GM18502 (cell line): Measurements from ENCODE around the gene KNTC1.
"Not testable (repeated sequence)": the region's sequence is repeated elsewhere in the genome, so short reads cannot be mapped to it uniquely, and the experiment has no call there.

Experiments
- ATAC-seq: cut with Tn5 transposase; IDR thresholded peaks from one replicate; pipeline ENCODE4 v1.9.1; 2021; ENCODE audit warnings: mild to moderate bottlenecking; ENCODE audit not compliant: unreplicated experiment, poor library complexity

The KNTC1 gene

DNA sequence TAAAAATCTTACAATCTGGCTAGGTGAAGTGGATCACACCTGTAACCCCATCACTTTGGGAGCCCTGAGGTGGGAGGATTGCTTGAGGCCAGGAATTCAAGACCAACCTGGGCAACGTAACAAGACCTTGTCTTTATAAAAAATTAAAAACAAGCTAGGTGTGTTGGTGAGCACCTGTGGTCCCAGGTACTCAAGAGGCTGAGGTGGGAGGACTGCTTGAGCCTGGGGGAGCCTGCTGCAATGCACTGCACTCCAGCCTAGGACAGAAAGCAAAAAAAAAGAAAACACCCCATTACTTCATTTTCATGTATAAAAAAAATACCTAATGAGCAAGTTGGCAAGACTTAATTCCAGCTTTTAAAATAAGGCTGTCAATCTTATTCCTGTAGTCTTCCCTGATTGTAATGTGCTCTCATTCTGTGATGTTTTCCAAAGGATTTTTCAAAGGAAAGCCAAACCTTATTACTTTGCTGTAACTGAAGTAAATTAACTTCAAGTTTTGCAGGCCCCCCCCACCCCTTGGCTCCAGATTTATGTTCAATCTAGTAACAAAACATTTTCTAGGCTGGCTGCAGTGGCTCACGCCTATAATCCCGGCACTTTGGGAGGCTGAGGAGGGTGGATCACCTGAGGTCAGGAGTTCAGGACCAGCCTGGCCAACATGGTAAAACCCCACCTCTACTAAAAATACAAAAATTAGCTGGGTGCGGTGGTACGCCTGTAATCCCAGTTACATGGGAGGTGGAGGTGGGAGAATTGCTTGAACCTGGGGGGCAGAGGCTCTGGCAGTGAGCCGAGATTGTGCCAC, 23.1 kb upstream of the KNTC1 start:
- ATAC-seq, result no peak

GRCh38 chr12:122505419-122506051, 21.5 kb upstream of the KNTC1 start:
- ATAC-seq, result no peak

- ATAC-seq, result no peak
These were observed 20.6 kb upstream of the KNTC1 start for GRCh38 chr12:122506393-122506938.

DNA sequence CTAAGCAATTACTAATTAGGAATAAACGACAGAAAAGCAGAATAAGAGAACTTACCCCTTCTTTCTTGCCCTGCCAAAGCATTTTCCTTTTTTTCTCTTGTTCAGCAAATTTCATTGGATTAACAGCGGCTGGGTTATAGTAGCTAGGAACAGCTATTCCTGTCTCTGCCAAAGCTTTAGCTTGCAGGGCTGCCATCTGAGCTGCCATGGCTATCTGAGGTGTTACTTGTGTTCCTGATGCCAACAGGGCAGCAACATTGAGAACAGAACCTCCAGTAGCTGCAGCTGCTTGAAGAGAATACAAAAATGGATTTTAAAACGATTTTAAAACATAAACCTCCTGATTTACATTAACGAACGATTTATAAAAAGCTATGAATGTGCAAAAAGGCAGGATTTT, 18.9 kb upstream of the KNTC1 start:
- ATAC-seq, result no peak

DNA sequence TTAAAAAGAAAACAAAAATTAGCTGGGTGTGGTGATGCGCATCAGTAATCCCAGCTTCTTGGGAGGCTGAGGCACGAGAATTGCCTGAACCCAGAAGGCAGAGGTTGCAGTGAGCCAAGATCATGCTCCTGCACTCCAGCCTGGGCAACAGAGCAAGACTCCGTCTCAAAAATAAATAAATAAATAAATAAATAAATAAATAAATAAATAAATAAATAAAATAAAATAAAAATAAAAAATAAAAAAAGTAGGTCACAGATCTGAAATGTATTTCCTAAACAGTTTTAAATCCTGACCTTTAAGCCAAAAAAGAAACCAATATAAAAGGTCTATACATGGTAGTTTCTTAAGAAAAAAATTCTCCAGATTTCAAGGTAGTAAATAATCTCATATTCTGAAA, 14.0 kb upstream of the KNTC1 start:
- not testable (repeated sequence) for ATAC-seq

DNA sequence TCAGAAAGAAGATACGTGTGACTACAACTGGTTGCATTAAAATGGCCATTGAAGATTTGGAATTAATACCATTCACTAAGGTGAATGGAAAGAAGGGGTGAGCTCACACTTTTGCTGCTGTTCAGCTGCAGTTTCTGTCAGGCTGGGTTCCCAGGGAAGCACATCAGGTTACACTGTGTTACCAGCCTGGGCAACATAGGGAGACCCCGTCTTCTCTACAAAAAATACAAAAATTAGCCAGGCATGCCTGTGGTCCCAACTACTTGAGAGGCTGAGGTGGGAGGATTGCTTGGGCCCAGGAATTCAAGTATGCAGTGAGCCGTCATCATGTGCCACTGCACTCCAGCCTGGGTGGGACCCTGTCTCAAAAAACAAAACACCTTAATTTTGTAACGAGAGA, 13.4 kb upstream of the KNTC1 start:
- ATAC-seq, result no peak

DNA sequence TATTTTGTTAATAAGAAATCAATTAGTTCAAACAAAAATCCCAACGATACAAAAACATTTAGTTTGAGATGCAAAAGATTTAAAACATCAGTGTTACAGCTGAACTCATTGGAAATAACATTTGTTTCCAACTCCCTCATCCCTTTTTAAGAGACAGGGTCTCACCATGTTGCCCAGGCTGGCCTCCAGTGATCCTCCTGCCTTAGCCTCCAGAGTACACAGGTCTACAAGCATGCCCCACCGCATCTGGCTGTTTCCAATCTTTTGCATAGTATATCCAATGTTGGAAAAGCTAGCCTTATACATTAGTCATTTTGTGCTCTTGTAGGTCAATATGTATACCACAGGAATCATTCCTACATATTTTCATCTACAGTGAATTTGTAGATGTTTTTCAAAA, 11.8 kb upstream of the KNTC1 start:
- ATAC-seq, result no peak

DNA sequence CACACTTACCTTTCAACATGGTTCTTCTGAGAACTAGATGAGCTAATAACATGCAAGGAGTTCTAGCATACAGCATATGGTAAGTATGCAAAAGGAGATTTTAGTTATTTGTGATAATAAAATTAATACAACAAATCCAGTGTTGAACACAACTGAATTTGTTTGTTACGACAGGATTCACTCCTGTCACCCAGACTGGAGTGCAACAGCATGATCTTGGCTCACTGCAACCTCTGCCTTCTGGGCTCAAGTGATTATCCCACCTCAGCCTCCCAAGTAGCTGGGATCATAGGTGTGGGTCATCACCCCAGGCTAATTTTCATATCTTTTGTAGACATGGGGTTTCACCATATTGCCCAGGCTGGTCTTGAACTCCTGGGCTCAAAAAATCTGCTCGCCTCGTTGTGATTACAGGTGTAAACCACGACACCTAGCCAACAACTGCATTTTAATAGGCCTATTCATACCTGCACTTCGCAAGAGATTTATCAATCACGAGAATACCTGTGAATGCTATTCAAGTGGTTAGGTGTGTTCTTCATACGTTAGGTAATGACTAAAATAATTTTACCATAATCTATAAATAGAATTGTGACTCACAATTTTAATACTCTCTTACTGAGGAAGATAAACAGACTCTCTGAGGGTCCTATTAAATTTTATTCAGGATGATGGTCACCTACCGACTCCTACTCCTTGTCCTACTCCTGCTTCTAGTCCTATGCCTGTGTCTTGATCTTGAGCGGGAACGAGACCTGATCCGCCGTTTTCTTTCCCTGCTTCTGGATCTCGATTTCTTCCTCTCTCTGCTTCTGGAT, 10.3 kb upstream of the KNTC1 start:
- ATAC-seq, result no peak

DNA sequence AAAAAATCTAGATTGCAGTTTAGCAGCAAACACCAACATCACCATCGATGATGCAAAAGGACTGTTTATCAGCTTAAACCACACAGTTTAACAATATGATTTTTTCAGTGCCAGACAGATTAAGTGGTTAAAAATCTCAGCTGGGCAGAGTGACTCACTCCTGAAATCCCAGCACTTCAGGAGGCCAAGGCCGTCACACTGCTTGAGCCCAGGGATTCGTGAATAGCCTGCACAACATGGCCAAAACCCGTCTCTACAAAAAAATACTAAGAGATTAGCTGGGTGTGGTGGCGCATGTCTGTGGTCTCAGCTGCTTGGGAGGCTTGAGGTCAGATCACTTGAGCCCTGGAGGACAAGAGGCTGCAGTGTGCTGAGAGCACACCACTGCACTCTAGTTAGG, 9.2 kb upstream of the KNTC1 start:
- no peak for ATAC-seq

DNA sequence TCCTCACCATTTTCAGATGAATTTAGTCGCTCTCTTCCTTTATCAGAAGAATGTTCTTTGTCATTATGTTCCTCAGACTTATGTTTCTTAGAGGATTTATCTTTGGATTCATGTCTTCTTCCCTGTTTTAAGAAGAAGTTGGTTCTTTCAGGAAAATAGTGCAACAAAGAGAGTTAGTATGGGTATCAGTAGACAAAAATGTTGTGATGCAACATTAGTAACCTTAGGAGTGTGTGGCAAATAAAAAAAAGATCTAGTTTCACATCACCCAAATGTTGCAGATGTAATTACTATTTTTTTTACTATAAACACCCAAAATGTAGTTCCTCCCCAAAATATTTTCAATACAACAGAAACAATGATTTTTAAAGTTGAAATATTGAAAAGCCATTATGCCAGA, 8.1 kb upstream of the KNTC1 start:
- ATAC-seq, result no peak

- ATAC-seq, result no peak
These were observed 7.6 kb upstream of the KNTC1 start for GRCh38 chr12:122519418-122519817.

DNA sequence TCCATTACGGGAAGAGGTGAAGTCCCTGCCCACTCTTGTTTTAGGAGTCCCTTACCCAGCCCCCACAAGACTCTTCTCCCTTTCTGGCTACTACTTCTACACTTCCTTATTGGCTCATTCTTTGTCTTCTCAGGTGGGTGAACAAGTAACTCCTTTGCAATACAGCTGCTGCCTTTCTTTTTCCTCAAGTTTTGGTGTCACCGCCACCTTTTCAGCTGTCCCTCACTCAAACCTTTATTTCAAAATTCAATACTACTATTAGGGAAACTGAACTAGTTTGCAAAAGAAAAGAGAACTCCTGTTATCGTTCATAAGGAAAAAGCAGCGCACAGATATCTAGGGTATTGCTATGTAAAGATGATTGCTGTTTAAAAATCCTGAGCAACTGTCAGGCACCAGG, 6.4 kb upstream of the KNTC1 start:
- no peak for ATAC-seq

DNA sequence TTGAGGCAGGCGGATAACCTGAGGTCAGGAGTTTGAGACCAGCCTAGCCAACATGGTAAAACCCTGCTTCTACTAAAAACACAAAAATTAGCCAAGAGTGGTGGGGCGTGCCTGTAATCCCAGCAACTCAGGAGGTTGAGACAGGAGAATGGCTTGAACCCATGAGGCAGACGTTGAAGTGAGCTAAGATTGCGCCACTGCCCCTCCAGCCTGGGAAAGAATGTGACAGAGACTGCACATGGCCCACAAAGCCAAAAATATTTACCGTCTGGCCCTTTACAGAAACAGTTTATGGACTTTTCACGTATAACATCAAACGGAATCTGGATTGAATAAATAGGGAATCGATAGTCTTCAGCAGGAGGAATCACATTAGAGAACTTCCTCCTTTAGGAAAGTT, 3.8 kb upstream of the KNTC1 start:
- no peak for ATAC-seq

DNA sequence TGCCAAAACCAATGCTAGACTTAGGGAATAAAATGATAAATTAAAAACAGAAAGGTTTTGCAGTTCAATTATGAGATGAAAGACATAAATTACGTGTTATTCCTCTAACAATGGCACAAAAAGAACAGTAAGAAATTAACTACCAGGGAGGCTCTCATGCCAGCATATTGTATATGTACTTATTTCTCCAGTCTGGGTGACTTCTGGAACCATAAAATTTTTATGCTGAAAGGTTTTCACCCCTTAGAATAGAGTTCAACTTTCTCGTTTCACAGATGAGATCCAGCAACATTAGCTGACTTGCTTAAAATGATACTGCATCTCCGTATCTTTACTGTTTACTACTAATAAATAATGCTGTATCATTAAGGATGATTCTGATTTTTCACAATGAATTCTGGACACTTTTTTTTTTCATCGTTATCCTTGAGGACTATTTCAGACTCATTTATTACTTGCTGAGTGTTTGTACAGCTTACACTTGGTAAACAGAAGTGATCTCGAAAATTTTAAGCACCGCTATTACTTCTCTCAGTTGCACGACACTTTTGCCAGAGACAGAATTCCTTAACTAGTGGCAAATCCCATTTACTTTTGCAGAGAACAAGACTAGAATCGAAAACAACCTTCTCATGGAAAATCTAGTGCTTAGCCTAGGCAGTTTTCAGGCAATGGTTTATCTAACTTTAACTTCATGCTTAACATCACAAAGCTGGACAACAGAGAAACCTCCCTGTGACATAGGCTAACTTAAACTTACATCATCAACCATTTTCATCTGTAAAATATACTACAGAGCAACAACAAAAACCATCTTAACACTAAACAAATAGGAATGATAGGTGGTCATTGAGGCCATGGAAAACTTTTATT, 3.0 kb upstream of the KNTC1 start:
- no peak for ATAC-seq

DNA sequence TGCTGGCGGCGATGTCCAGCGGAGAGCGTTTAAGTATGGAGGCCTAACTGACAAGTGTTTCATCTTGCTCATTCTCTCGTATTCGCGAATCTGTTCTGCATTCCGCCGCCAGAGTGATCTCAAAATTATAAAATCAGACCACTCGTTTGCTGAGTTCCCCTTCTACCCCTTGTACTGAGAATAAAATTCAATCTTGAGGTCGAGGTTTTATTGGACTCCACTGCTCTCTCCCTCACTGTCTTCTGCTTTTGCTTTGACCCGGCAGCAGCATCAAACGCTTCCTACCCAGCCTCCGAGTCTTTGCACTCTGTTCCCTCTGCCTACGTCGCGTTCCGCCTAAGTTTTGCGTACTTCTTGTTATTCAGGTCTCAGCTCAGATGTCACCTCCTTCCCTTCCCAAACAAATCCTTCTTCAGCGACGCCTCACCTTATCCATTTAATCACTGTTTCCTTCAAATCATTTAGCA, 462 bp downstream of the KNTC1 start:
- ATAC-seq, result no peak

GRCh38 chr12:122528582-122528981, 1.5 kb downstream of the KNTC1 start:
- ATAC-seq, result no peak

DNA sequence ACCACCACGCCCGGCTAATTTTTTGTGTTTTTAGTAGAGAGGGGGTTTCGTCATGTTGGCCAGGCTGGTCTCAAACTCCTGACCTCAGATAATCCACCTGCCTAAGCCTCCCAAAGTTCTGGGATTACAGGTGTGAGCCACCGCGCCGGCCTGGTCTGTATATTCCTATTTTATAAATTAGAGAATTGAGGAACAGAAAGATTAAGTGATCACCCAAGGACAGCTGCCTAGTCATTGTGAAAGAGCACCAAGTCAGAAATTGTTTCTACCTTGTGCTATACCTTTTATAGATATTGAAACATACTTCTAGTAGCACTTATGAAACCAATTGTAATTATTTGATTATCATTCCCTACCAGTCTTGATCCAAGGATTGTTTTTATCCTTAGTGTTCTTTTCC, 1.9 kb downstream of the KNTC1 start:
- no peak for ATAC-seq

DNA sequence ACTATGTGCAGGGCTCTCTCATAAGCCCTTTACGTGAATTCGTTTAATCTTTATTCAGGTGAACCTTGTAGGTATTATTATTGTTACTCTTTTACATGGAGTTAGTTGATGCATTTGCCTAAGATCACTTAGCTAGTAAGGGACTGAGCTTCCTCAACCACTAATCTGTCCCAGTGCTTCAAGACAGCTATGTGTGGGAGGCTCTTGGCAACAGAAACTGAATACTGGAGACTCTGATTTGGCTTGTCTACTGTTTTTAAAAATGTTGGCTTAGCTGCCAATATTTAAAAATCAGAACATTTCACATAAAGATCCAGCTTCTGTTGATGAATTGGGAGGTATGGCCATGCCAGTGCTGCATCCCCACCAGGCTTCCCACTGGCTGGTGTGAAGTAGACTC, 6.8 kb downstream of the KNTC1 start:
- no peak for ATAC-seq

DNA sequence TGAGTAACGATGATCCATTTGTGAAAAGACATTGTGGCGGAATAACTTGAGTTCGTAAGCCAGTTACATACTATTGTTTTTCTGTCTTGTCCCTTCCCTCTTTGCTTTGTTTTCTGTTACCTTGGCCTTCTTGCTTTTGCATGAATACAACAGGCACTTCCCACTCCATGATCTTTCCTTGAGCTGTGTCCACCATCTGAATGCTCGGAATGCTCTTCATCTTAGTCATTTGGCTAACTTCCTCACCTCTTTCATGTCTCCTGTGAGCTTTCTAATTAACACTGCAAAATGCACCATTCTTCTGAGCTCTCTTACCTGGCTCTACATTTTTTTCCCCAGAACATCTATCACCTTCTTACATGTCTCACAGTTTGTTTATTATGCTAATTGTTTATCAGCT, 10.0 kb downstream of the KNTC1 start:
- ATAC-seq, result no peak

- no peak for ATAC-seq
These were observed 11.4 kb downstream of the KNTC1 start for GRCh38 chr12:122538496-122538895.
